Measurements from ENCODE around the gene PLA2G4D.

The PLA2G4D gene
- total RNA-seq = 0 to 0.06 (median 0) reads per million in 9 experiments

GRCh38 chr15:42094512-42094963, at the start of gene PLA2G4D:
TSS of gene PLA2G4D (minus strand) at chr15:42094562. CDS start at chr15:42094459, 103 bp downstream.
- ATAC-seq (replicated peaks) (no peak), DNase-seq (no peak)
- Mint-ChIP-seq H3K4me1 (ENCODE audit: low read depth in 2 of 2) (no peaks in the 10 kb centered on the region), H3K27ac (no peak within 1 kb of the TSS), H3K27me3 (peaks cover 33 to 53% of the 10 kb centered on the region in 2 donors), H3K4me3 (no peak within 1 kb of the TSS), H3K9me3 (no peaks in the 10 kb centered on the region), H3K36me3 (ENCODE audit: insufficient read depth) (no peaks in the 10 kb centered on the region)

GRCh38 chr15:42143356-42143755, 49.0 kb upstream of the PLA2G4D start:
- Mint-ChIP-seq H3K27ac (no peak overlapping the region), H3K36me3 (ENCODE audit: insufficient read depth) (no peaks in the 10 kb centered on the region), H3K4me1 (ENCODE audit: low read depth in 2 of 2) (no peaks in the 10 kb centered on the region), H3K9me3 (no peaks in the 10 kb centered on the region), H3K4me3 (no peak overlapping the region), H3K27me3 (peaks cover 21 to 53% of the 10 kb centered on the region in 2 donors)
- DNase-seq = no peak
- no peak for ATAC-seq (replicated peaks)

GRCh38 chr15:42141795-42142667, 47.7 kb upstream of the PLA2G4D start:
- Mint-ChIP-seq H3K4me1 (ENCODE audit: low read depth in 2 of 2) (peaks cover 0 to 2% of the 10 kb centered on the region in 2 donors), H3K36me3 (ENCODE audit: insufficient read depth) (no peaks in the 10 kb centered on the region), H3K27me3 (peaks cover 21 to 49% of the 10 kb centered on the region in 2 donors), H3K27ac (no peak overlapping the region), H3K4me3 (no peak overlapping the region), H3K9me3 (no peaks in the 10 kb centered on the region)
- ATAC-seq (replicated peaks) (no peak), DNase-seq (no peak)

- ATAC-seq (replicated peaks) (no peak), DNase-seq (no peak)
- Mint-ChIP-seq H3K4me3 (no peak overlapping the region), H3K36me3 (ENCODE audit: insufficient read depth) (no peaks in the 10 kb centered on the region), H3K27me3 (peaks cover 21 to 53% of the 10 kb centered on the region in 2 donors), H3K27ac (no peak overlapping the region), H3K9me3 (no peaks in the 10 kb centered on the region), H3K4me1 (ENCODE audit: low read depth in 2 of 2) (peaks cover 0 to 4% of the 10 kb centered on the region in 2 donors)
These were observed 46.9 kb upstream of the PLA2G4D start for GRCh38 chr15:42141246-42141645.

- Mint-ChIP-seq H3K4me1 (ENCODE audit: low read depth in 2 of 2) (peaks cover 0 to 4% of the 10 kb centered on the region in 2 donors), H3K27me3 (peaks cover 18 to 45% of the 10 kb centered on the region in 2 donors), H3K4me3 (no peak overlapping the region), H3K9me3 (no peaks in the 10 kb centered on the region), H3K36me3 (ENCODE audit: insufficient read depth) (no peaks in the 10 kb centered on the region), H3K27ac (no peak overlapping the region)
- ATAC-seq (replicated peaks) (no peak), DNase-seq (no peak)
These were observed 46.2 kb upstream of the PLA2G4D start for GRCh38 chr15:42140383-42141070.

GRCh38 chr15:42139596-42139995, 45.2 kb upstream of the PLA2G4D start:
- ATAC-seq (replicated peaks) = no peak
- H3K4me1 Mint-ChIP-seq (ENCODE audit: low read depth in 2 of 2) = peaks cover 0 to 4% of the 10 kb centered on the region in 2 donors
- no peak for DNase-seq
- H3K4me3 Mint-ChIP-seq = no peak overlapping the region
- no peaks in the 10 kb centered on the region for H3K36me3 Mint-ChIP-seq (ENCODE audit: insufficient read depth)
- H3K9me3 Mint-ChIP-seq = no peaks in the 10 kb centered on the region
- H3K27me3 Mint-ChIP-seq = peaks cover 9 to 36% of the 10 kb centered on the region in 2 donors
- no peak overlapping the region for H3K27ac Mint-ChIP-seq

- Mint-ChIP-seq H3K27ac (no peak overlapping the region), H3K4me3 (no peak overlapping the region), H3K9me3 (no peaks in the 10 kb centered on the region), H3K36me3 (ENCODE audit: insufficient read depth) (no peaks in the 10 kb centered on the region), H3K4me1 (ENCODE audit: low read depth in 2 of 2) (peaks cover 0 to 4% of the 10 kb centered on the region in 2 donors), H3K27me3 (peaks cover 7 to 31% of the 10 kb centered on the region in 2 donors)
- DNase-seq (no peak), ATAC-seq (replicated peaks) (no peak)
These were observed 44.6 kb upstream of the PLA2G4D start for GRCh38 chr15:42138968-42139386.

- peaks cover 8 to 31% of the 10 kb centered on the region in 2 donors for H3K27me3 Mint-ChIP-seq
- H3K4me1 Mint-ChIP-seq (ENCODE audit: low read depth in 2 of 2) = peaks cover 0 to 4% of the 10 kb centered on the region in 2 donors
- no peak overlapping the region for H3K27ac Mint-ChIP-seq
- no peaks in the 10 kb centered on the region for H3K9me3 Mint-ChIP-seq
- ATAC-seq (replicated peaks) = no peak
- H3K4me3 Mint-ChIP-seq = no peak overlapping the region
- H3K36me3 Mint-ChIP-seq (ENCODE audit: insufficient read depth) = no peaks in the 10 kb centered on the region
- no peak for DNase-seq
These were observed 44.0 kb upstream of the PLA2G4D start for GRCh38 chr15:42138411-42138810.

GRCh38 chr15:42137461-42138261, 43.3 kb upstream of the PLA2G4D start:
- Mint-ChIP-seq H3K27ac (no peak overlapping the region), H3K4me1 (ENCODE audit: low read depth in 2 of 2) (peaks cover 0 to 4% of the 10 kb centered on the region in 2 donors), H3K36me3 (ENCODE audit: insufficient read depth) (no peaks in the 10 kb centered on the region), H3K9me3 (no peaks in the 10 kb centered on the region), H3K27me3 (peaks cover 6 to 30% of the 10 kb centered on the region in 2 donors), H3K4me3 (no peak overlapping the region)
- DNase-seq (no peak), ATAC-seq (replicated peaks) (no peak)

- peaks cover 0 to 4% of the 10 kb centered on the region in 2 donors for H3K4me1 Mint-ChIP-seq (ENCODE audit: low read depth in 2 of 2)
- H3K27ac Mint-ChIP-seq = no peak overlapping the region
- DNase-seq (no peak), ATAC-seq (replicated peaks) (no peak)
- H3K9me3 Mint-ChIP-seq = no peaks in the 10 kb centered on the region
- no peaks in the 10 kb centered on the region for H3K36me3 Mint-ChIP-seq (ENCODE audit: insufficient read depth)
- H3K4me3 Mint-ChIP-seq = no peak overlapping the region
- peaks cover 7 to 32% of the 10 kb centered on the region in 2 donors for H3K27me3 Mint-ChIP-seq
These were observed 42.2 kb upstream of the PLA2G4D start for GRCh38 chr15:42136513-42136912.

GRCh38 chr15:42135351-42135750, 41.0 kb upstream of the PLA2G4D start:
- Mint-ChIP-seq H3K4me1 (ENCODE audit: low read depth in 2 of 2) (peaks cover 0 to 4% of the 10 kb centered on the region in 2 donors), H3K4me3 (no peak overlapping the region), H3K27me3 (peaks cover 16 to 44% of the 10 kb centered on the region in 2 donors), H3K9me3 (no peaks in the 10 kb centered on the region), H3K36me3 (ENCODE audit: insufficient read depth) (no peaks in the 10 kb centered on the region), H3K27ac (no peak overlapping the region)
- ATAC-seq (replicated peaks) (no peak), DNase-seq (no peak)

- Mint-ChIP-seq H3K36me3 (ENCODE audit: insufficient read depth) (no peaks in the 10 kb centered on the region), H3K27ac (no peak overlapping the region), H3K27me3 (peaks cover 22 to 50% of the 10 kb centered on the region in 2 donors), H3K4me3 (no peak overlapping the region), H3K9me3 (no peaks in the 10 kb centered on the region), H3K4me1 (ENCODE audit: low read depth in 2 of 2) (peaks cover 0 to 4% of the 10 kb centered on the region in 2 donors)
- ATAC-seq (replicated peaks) (no peak), DNase-seq (no peak)
These were observed 40.4 kb upstream of the PLA2G4D start for GRCh38 chr15:42134617-42135245.
